Sigmoid colon (tissue), 3 donors: Measurements from ENCODE around the gene OBP2A.

Experiments used
- POLR2A ChIP-seq, 2 donors: fragments of 450-650 bp; IDR thresholded peaks; one replicate each; pipeline ENCODE4 v1.6.1; 2016; ENCODE audit warnings: antibody characterized with exemption in 2 of 2, mild to moderate bottlenecking in 2 of 2, moderate library complexity in 2 of 2
- TF ChIP-seq, protein P1 (sequence below), 4 experiments: fragments of 450-650 bp in 3 of 4; fragments of 200-600 bp in 1 of 4; IDR thresholded peaks; one replicate each; pipeline ENCODE4 v1.5.1; 2016 to 2019; ENCODE audit warnings: antibody characterized with exemption in 4 of 4, mild to moderate bottlenecking in 3 of 4, moderate library complexity in 2 of 4

DNA sequence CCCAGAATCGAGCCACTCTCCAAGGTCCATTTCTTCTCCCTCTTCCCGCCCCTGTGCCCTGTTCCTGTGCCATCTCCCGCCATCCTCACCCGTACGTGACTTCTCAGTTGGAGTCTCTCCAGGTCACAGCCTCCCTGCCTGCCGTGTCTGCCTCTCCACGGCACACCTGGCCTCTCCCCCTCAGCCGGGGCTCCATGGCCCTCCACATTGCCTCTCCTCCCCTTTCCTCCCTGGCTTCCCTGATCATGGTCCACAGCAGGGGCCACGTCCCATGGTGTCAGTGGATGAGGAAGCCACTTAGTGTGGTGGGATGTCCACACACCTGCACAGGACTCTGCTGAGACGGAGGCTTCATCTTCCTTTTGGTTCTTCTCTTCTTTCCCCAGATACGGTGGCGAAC lies 17.9 kb downstream of the OBP2A start:
- no peak for TF ChIP-seq POLR2A (IDR thresholded peaks at IDR 0.05)
- TF ChIP-seq, protein P1, sequence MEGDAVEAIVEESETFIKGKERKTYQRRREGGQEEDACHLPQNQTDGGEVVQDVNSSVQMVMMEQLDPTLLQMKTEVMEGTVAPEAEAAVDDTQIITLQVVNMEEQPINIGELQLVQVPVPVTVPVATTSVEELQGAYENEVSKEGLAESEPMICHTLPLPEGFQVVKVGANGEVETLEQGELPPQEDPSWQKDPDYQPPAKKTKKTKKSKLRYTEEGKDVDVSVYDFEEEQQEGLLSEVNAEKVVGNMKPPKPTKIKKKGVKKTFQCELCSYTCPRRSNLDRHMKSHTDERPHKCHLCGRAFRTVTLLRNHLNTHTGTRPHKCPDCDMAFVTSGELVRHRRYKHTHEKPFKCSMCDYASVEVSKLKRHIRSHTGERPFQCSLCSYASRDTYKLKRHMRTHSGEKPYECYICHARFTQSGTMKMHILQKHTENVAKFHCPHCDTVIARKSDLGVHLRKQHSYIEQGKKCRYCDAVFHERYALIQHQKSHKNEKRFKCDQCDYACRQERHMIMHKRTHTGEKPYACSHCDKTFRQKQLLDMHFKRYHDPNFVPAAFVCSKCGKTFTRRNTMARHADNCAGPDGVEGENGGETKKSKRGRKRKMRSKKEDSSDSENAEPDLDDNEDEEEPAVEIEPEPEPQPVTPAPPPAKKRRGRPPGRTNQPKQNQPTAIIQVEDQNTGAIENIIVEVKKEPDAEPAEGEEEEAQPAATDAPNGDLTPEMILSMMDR (IDR thresholded peaks at IDR 0.05), result no peak
